HG03575 (cell line): ENCODE measurements around the gene FZD7.

Experiments used
- ATAC-seq: cut with Tn5 transposase; IDR thresholded peaks from one replicate; pipeline ENCODE4 v1.9.1; 2021; ENCODE audit not compliant: unreplicated experiment, insufficient number of reproducible peaks, low FRiP score; ENCODE audit errors: extremely low read depth

The FZD7 gene

DNA sequence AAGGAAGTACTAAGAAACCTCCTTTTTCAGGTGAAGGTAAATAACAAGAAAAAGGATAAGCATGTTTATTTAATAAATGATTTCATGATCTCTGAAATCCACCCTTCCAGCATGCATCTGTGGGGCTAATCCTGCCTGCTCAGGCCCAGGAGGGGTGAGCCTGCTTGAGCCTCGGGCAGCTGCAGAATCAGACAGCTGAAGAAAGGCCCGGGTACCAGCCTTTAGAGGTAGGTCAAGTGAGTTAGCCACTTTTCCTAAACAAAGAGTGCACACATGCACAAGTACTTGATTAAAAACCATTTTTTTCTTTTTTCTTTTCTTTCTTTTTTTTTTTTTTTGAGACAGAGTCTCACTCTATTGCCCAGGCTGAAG lies 25.7 kb upstream of the FZD7 start:
- ATAC-seq, result no peak

DNA sequence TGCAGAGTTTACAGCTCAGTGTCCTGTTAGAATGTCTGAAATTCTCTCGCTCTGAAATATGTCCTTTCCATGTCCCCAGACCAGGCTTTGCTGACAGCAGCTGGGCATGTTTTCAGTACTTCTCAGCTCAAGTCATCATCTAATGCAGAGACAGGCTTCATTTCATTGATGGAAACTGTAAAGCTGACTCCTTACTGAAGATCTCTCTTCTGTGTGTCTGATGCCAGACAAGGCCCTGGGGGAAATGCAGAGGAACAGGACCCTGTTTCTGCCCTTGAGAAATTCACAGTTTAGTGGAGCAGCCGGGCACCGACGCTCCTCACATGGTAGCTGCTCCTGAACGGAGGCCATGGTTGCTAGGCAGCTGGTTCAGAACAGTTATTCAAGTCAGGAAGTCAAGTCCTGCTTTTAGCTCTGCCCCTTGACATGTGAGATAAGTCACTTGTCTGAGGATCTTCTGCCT lies 24.6 kb upstream of the FZD7 start:
- no peak for ATAC-seq

DNA sequence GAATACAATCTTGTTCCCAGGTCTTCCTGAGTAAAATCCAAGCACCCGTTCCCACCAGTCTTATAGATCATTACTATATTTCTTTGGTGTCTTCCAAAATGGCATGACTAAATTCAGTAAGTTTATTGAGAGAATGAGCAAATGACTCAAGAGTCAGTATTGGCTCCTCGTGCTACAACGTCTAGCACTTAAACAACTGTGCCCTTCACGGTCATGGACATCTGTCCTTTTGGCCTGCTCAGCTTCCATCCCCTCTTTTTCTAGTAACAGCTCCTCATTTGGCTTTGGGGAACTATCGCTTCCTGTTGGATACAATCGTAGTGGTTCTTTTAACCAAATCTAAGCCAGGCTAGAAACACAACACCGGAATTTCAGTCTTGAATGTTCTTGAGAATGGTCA lies 24.1 kb upstream of the FZD7 start:
- no peak for ATAC-seq

DNA sequence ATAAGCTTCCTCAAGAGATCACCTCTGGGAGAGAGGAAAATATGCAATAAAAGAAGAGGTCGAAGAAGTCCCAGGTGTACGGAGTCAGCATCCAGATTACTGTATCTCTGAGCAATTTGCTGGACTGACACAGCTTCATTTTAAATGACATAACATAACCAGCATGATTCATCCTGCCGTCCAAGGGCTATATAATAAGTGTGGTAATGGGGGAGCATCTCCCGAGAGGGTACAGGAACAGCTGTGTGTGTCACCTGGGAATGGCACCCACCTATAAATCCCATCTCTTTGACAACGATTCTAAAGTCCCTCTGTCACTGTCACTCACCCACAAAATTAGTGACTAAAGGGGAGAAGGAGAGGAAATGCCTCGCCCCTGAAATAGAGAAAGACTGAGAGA lies 19.3 kb upstream of the FZD7 start:
- ATAC-seq, result no peak

DNA sequence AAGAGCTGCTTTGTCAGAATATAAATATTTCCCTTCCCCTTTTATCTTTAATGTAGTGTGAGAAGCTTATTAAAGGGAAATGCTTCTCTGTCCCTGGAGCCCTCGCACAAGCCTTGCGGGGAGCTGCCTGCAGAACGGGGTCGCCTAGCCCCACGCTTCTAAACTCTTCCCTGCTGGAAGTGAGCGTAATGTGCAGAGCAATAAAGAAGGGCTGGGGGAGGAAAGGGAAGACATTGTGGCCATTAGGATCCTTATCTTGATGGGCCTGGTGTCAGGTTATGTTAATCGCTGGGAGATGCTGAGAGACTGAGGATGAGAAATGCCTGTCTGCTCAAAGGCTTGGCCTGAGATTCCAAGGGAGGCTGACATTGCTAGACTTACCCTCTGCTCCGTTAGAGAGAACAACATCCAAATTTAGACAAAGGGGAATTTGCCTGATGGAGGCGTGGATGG lies 18.9 kb upstream of the FZD7 start:
- no peak for ATAC-seq

DNA sequence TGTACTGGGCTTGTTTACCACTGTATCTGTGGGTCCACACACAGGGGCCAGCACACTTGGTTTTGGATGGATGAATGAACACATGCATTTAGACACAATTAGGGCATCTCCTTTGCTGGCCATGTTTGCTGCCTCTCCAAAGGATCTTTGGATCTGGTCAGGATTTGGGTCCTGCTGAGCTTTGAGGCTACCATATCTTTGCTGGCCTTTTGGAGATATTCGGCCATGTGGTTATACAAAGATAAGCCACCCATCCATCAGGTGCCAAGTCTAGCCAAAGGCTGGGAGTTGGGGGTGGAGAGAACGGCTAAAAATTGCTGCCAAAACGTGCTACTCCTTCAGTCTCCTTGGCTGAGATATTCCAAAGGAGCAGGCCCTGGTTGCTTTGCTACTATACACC lies 18.2 kb upstream of the FZD7 start:
- no peak for ATAC-seq

DNA sequence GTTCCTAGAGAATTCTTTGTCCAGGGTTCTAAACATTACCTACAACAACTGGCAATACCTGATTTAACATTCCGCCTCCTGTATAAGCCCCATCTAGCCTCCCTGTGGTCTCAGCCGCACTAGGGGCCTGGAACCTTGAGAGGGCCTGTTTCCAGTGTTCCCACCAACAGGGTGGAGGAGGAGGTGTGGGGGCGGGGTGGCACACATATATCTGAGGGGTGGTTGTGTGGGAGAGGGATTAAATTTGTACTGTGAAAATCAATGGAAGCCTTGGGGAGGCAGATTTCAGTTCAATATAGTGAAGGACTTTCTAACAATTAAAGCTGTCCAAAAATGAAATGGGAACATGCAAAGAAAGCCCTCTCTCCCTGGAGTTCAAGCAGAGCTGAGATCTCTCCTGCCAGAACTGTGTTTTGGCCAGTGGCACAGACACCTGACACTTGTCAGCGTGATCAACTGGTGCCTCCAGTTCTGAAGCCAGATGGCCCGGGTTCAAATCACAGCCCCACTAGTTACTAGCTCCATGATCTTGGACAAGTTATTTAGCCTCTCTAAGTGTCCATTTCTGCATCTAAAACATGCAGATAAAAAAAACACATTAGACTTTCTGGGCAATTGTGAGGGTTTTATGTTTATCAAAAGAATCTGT lies 17.0 kb upstream of the FZD7 start:
- ATAC-seq, result no peak

DNA sequence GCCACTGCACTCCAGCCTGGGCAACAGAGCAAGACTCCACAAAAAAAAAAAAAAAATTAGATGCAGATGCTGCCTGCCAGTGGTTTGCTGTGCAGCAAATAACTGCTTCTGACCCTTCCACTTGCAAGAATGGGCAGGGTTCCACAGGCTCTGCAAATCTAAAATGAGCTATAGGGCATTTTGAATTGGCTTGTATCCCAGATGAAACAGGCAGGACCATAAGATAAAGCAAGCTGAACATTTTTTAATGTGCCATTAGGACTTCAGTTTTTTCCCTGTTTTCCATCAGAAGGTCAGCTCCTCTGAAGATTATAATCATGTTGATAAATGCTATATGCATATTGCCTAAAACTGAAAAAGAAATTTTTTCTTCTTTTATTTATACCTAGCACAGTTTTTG lies 15.7 kb upstream of the FZD7 start:
- ATAC-seq, result no peak

DNA sequence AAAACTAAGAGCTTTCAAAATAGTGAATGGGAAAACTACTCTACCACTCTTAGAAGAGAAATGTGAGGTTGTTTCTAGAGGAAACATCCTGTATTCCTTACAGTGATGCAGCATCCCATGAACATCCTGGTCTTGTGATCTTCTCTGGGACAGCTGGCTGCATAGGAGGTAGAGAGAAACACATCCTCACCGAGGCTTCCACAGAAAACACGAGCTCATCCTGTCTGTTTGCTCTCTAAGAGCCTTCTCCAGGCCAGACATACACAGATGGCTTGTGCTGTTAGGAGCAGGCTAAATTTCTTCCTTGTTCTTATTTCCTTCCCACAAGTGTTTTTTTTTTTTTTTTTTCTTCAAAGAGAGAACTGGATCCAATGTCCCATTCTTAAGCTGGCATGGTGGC lies 14.7 kb upstream of the FZD7 start:
- ATAC-seq, result no peak

DNA sequence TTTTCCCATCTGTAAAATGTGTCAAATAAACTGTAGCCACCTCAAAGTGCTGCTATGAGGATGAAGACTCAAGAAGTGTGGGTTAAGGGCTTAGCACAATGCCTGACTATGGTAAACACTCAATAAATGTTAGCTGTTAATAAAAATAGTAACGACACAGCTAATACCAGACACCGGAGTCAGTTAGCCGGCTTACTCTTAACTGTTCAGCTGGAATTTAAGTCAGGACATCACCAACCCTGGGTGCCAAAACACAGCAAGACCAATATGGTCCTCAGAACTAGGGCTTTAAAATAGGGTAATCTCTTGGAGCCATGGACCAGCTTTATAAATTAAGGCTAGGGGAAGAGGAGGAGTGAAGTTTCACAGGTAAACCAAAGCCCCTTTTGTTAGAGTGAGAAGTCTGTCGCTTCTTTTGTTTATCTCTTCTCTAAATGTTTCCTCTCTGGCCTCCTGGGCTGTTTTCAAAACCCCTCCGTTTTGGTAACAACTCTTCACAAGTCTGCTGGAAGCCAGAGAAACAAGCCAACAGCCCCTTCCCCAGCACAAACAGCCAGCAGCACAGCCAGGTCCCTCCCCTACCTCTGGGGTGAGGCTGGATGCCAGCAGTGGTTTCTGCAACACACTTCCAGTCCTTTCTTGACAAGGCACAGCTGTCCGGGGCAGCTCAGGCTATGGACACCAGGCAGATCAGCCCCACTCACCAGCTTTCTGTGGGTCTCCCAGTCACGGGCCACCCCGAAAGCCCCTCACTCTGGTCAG lies 13.8 kb upstream of the FZD7 start:
- no peak for ATAC-seq

DNA sequence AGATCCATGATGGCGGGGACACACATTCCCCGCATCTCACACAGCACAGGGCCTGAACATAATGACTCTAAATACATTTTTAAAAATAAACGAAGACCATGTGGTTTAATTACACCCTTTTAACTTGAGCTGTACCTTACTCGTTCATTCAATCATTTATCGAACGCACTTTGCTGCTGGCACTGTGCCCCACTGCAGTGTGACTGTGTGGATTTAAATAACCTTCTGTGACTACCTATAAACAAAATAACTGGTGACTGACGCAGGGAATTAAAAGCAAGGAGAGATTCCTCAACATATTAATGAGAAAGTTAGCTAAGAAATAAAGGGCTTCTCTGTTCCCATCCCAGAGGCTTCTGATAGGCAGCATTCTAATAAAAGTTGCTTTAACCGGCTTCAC lies 10.9 kb upstream of the FZD7 start:
- ATAC-seq, result no peak

DNA sequence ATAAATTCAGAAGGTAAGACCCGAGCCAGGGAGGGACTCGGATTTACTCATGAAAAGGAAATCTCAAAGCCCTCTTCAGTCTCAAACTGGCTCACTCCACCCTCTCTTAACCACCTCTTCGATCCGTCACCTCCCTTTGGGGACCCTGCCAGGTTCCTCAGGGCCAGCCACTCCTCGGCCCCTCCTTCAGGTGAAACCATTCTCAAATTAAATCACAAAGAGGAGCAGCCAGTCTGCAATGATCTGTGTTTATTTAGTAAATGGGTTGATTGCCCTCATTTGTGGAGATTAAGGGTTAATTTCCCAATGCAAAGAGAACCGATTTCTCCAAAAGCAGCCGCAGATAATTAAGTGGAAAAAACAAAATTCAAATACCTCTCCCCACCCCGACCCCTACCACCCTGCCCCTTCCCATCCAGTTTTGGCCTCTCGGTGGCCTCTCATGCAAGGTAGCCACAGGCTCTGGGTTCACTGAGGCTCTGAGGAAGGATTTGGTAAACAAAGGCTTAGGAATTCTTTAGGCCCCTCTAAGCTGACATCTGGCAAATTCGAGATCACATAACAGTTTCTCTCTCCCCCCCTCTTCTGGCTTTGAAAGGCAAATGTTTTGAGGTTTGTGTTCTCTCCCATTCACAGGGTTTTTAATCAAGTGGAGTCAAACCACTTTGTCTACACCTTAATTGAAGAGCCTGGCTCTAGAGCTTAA lies 10.3 kb upstream of the FZD7 start:
- ATAC-seq, result no peak

DNA sequence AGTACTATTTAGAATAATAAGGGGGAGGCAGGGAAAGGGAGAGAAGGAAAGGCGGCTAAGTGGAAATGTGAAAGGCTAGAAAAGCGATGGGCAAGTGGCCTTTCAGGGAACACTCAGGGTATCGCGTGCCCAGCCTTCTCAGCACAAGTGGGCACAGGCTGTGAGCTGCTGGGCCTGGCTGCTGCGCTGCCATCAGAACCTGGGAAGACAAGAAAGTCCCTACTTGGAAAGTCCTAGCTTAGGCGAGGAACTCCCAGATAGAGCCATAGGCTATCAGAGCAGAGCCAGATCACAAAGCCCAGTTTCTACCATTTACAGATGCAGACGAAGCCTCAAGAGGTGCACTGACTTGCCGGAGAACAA lies 9.8 kb upstream of the FZD7 start:
- ATAC-seq, result no peak

DNA sequence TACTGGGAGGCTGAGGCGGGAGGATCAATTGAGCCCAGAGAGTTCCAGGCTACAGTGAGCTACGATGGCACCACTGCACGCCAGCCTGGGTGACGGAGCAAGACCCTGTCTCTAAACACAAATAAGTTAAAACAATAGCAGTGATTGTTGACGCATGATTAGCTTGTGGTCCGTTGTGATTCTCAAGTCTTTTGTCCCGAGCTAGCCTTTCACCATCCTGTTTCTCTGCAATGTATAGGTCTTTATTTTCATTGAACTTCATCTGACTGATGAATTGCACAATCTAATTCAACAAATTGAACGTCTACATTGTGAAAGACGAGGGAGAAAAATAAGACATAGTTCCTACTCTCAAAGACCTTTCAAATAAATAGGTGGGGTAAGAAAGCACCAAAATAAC lies 8.8 kb upstream of the FZD7 start:
- ATAC-seq, result no peak

DNA sequence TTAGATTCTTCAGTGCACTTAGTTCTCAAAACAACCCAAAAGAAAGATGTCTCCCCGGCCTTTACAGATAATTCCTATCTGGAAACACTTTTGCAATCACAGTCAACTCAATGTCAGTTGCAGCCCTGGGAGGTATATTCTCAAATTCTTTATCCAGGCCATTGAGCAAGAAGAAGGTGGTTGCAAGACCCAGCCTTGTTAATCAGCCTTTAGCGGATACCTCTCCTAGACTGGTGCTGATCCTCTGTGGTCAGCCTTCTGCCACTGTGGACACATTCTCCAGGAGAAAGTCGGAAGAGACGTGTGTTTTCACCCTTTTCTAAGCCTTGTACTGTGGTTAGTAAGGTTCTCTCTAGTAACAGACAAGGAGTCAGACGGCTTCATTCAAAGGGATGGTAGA lies 7.8 kb upstream of the FZD7 start:
- no peak for ATAC-seq

DNA sequence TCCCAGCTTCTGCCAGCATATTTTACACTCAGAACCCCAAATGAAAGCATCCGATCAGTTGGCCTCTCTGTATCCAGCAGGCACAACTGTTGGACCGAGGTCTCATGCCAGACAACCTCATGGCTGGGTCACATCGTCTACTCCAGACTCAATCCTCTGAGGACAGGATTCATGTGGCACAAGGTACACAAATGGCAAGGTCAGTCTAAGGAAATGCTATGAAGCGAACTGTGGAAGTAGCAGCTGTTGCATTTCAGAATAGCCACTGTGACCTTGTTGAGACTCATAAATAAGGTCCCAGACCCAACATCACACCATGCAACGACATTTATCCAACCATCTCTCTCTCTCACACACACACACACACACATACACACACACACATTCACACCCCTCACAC lies 7.1 kb upstream of the FZD7 start:
- no peak for ATAC-seq

DNA sequence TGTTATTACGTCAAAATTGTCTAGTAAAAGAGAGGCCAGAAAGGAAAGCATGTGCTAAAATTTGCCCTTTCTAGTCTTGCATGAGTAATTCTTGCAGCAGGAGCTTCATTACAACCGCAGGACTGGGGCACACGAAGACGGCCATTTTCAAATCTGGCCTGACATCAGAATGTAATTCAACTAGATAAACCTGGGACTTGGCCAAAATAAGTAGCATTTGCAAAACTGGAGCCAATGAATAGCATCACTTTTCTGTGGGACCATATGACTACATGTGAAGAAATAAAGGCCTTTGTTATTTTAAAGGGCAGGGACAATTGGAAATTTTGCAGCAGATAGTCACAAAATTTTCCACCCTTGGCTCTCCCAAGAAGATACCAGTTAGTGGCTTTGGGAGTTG lies 3.0 kb upstream of the FZD7 start:
- ATAC-seq, result no peak

DNA sequence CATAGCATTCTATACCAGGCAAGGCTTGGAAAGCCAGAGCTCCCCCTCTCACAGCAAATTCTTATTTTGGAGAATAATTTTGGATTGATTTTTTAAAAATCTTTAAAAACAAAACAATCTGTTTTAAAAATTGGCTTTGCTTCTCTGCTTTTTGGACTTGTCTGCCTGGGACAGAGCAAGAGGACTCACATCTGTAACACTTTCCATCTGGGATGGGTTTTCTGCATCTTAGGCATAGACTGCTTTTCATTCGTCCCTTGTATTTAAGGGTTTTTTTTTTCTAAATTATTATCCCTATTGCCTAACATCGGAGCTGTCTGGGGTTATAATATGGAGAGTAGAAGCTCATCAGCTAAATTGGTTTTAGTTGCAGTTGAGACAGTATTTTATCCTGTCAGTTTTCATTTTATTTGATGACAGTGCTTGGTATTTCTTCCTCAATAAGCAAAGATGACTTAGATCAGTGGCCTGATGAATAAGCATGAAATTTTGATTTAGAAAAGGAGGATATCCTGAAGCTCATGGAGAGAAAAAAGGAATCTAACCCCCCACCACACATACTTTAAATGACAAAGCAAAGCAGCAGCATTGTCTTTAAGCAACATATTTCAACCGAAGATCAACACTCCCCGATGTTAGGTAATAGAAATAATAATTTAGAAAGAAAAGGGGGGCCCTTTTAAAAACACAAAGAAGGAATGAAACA lies 2.3 kb upstream of the FZD7 start:
- ATAC-seq, result no peak

DNA sequence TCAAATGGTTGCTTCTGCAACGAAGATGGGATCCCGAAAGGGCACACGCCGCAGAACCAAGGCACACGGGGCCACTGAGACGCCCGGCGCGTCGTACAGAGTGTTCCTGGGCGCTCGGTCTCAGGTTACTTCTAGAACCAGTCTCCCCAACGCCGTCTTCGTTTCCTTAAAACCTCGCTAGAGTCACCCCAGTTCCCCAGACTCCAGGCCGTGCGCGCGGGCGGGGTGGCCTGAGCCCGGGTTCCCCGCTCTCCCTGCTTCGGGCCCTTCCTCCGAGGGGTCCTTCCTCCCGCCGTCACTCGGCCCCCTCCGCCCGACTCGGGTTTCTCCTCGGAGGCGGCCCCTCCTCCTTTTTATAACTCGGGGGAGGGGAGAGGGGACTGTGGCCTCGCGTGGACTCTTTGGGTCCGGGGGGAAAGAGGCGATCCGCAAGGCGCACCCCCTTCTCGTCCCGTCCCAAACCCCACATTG lies 774 bp upstream of the FZD7 start:
- no peak for ATAC-seq
